ENCODE measurements around the gene HFE. TPM values are rescaled to one million over a fixed set of nuclear protein-coding genes. Genes with fewer than 3 reads are reported as not detected.
"Not testable (repeated sequence)": the region's sequence is repeated elsewhere in the genome, so short reads cannot be mapped to it uniquely, and the experiment has no call there.

HFE gene
- total RNA-seq, 1 experiment from 2014 or later: not detected

DNA sequence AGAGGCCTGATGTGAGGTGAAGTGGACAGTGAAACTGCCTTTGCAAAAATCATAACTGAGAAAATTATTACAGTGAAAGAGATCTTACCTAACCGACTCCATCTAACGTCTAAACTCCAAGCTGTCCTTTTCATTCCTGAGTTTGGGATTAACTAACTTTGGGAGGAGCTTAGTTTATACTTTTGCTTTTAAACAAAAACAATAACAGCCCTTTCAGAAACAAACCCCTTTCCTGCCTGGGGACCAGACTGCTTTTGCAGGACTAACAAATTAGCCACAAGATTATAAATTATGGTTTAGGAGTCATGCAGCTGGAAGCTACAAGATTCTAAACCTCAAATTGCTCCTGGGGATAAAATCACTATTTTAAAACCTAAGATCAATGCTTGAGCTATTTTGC lies 38.6 kb upstream of the HFE start:
- H3K27ac ChIP-seq (ENCODE audit: low read length): no peak overlapping the region
- ChIA-PET CTCF (no interaction called here), POLR2A (ENCODE audit: unreplicated experiment) (no interaction called here)
- no peaks in the 10 kb centered on the region for H3K9me2 ChIP-seq (replicated peaks; ENCODE audit: low read length)
- H3K79me2 ChIP-seq (ENCODE audit: low read length): no peaks in the 10 kb centered on the region
- intact Hi-C loops (cut with micrococcal nuclease): loop anchor here (5.0 kb wide), 1 partner anchor 1844 kb away; a partner anchor contains a TSS
- no peaks in the 10 kb centered on the region for H3K36me3 ChIP-seq (ENCODE audit: low read depth, low read length)
- H3K4me2 ChIP-seq (ENCODE audit: low read length): no peak overlapping the region
- H3K27me3 ChIP-seq (ENCODE audit: low read length): no peaks in the 10 kb centered on the region
- no peak for TF ChIP-seq EZH2 (IDR thresholded peaks at IDR 0.05; ENCODE audit: low read length, unreplicated experiment)
- no peak for TF ChIP-seq EZH2phosphoT487 (IDR thresholded peaks at IDR 0.05; ENCODE audit: borderline replicate concordance, low read length)
- TF ChIP-seq, protein P1, sequence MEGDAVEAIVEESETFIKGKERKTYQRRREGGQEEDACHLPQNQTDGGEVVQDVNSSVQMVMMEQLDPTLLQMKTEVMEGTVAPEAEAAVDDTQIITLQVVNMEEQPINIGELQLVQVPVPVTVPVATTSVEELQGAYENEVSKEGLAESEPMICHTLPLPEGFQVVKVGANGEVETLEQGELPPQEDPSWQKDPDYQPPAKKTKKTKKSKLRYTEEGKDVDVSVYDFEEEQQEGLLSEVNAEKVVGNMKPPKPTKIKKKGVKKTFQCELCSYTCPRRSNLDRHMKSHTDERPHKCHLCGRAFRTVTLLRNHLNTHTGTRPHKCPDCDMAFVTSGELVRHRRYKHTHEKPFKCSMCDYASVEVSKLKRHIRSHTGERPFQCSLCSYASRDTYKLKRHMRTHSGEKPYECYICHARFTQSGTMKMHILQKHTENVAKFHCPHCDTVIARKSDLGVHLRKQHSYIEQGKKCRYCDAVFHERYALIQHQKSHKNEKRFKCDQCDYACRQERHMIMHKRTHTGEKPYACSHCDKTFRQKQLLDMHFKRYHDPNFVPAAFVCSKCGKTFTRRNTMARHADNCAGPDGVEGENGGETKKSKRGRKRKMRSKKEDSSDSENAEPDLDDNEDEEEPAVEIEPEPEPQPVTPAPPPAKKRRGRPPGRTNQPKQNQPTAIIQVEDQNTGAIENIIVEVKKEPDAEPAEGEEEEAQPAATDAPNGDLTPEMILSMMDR (conservative IDR thresholded peaks at IDR 0.05; ENCODE audit: low read depth, low read length): no peak
- ATAC-seq: no peak
- BruUV-seq (replicated peaks): no TSS peak
- no peak for DNase-seq
- H3K9me3 ChIP-seq (ENCODE audit: low read length): no peaks in the 10 kb centered on the region
- no peaks in the 10 kb centered on the region for H4K20me1 ChIP-seq (ENCODE audit: low read length)
- H3F3A ChIP-seq (ENCODE audit: low read length, unreplicated experiment): peaks cover 21% of the 10 kb centered on the region
- no peak overlapping the region for H3K4me3 ChIP-seq (ENCODE audit: low read length)
- H2AFZ ChIP-seq (ENCODE audit: low read length): no peak overlapping the region
- peaks cover 21% of the 10 kb centered on the region for H3K4me1 ChIP-seq (ENCODE audit: insufficient read depth, low read length)
- H3K9ac ChIP-seq (ENCODE audit: low read length): no peak overlapping the region

DNA sequence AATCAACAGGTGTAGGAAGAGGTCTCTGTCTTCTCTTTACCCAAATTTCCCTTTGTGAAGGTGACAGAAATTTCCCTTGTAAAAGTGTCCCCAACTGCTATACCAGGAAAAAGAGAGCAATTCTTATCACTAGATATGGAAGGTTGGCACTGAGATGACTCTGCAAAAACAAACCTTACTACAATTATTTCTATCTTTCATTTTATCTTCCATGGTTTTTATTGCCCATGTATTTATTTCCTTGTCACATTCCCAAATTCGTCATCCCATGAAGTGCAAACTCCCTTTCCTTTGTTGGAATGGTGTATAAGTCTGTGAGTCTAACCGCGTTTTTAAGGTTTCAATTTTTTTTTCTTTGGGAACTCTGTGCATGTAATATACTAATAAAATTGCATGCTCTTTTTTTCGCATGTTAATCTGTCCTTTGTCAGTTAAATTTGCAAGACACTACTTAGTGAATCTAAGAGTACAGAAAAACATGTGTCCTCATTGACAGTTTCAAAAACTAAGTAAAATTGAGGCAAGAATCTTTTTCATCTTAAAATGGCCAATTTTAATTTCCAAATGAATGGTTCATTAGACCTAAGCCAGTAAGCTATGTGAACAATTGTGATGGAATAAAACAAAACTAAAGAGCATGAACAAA lies 35.4 kb upstream of the HFE start:
- no peaks in the 10 kb centered on the region for H3K27me3 ChIP-seq (ENCODE audit: low read length)
- BruUV-seq (replicated peaks): no TSS peak
- no peak overlapping the region for H3K4me3 ChIP-seq (ENCODE audit: low read length)
- H4K20me1 ChIP-seq (ENCODE audit: low read length): no peaks in the 10 kb centered on the region
- no peak overlapping the region for H3K4me2 ChIP-seq (ENCODE audit: low read length)
- POLR2A ChIA-PET (ENCODE audit: unreplicated experiment): no interaction called here
- H3F3A ChIP-seq (ENCODE audit: low read length, unreplicated experiment): peaks cover 6% of the 10 kb centered on the region
- H3K36me3 ChIP-seq (ENCODE audit: low read depth, low read length): no peaks in the 10 kb centered on the region
- H3K9me2 ChIP-seq (replicated peaks; ENCODE audit: low read length): no peaks in the 10 kb centered on the region
- ATAC-seq: no peak
- H3K9me3 ChIP-seq (ENCODE audit: low read length): no peaks in the 10 kb centered on the region
- no peaks in the 10 kb centered on the region for H3K79me2 ChIP-seq (ENCODE audit: low read length)
- DNase-seq: no peak
- no peak for TF ChIP-seq EZH2 (IDR thresholded peaks at IDR 0.05; ENCODE audit: low read length, unreplicated experiment)
- no peak for TF ChIP-seq EZH2phosphoT487 (IDR thresholded peaks at IDR 0.05; ENCODE audit: borderline replicate concordance, low read length)
- TF ChIP-seq, protein P1 (conservative IDR thresholded peaks at IDR 0.05; ENCODE audit: low read depth, low read length): no peak
- H3K27ac ChIP-seq (ENCODE audit: low read length): no peak overlapping the region
- CTCF ChIA-PET: interaction anchor here (0.6 kb wide), 1 partner anchor 8 kb away, joined by 4 read pairs; a partner anchor contains a TSS
- H2AFZ ChIP-seq (ENCODE audit: low read length): no peak overlapping the region
- H3K4me1 ChIP-seq (ENCODE audit: insufficient read depth, low read length): peaks cover 5% of the 10 kb centered on the region; the same call in 1 of the 2 replicates
- intact Hi-C loops (cut with micrococcal nuclease): no loop called here
- no peak overlapping the region for H3K9ac ChIP-seq (ENCODE audit: low read length)

DNA sequence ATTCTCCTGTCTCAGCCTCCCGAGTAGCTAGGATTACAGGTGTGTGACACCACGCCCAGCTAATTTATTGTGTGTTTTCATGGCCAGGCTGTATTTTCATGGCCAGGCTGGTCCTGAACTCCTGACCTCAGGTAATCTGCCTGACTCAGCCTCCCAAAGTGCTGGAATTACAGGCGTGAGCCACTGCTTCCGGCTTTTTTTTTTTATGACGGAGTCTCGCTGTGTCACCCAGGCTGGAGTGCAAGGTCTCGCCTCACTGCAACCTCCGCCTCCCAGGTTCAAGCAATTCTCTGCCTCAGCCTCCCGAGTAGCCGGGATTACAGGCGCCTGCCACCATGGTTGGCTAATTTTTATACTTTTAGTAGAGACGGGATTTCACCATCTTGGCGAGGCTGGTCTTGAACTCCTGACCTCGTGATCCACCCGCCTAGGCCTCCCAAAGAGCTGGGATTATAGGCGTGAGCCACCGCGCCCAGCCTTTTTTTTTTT lies 34.4 kb upstream of the HFE start:
- H3K9me3 ChIP-seq (ENCODE audit: low read length); H3K9me2 ChIP-seq (replicated peaks; ENCODE audit: low read length); DNase-seq; H3K9ac ChIP-seq (ENCODE audit: low read length); CTCF ChIA-PET; H4K20me1 ChIP-seq (ENCODE audit: low read length); H3K27me3 ChIP-seq (ENCODE audit: low read length); BruUV-seq (replicated peaks); H3K36me3 ChIP-seq (ENCODE audit: low read depth, low read length); ATAC-seq; H3K27ac ChIP-seq (ENCODE audit: low read length); H3K79me2 ChIP-seq (ENCODE audit: low read length); intact Hi-C loops (cut with micrococcal nuclease); H3K4me2 ChIP-seq (ENCODE audit: low read length); H2AFZ ChIP-seq (ENCODE audit: low read length); H3F3A ChIP-seq (ENCODE audit: low read length, unreplicated experiment); H3K4me3 ChIP-seq (ENCODE audit: low read length): not testable (repeated sequence)
- POLR2A ChIA-PET (ENCODE audit: unreplicated experiment): interaction anchor here (0.9 kb wide), 1 partner anchor 27 kb away, joined by 3 read pairs; no protein-coding TSS in a partner anchor
- peaks cover 10% of the 10 kb centered on the region for H3K4me1 ChIP-seq (ENCODE audit: insufficient read depth, low read length)

Measured in PC-3 (cell line).